HG02588 (cell line): ENCODE results near the gene ARSB.

Experiments used
- ATAC-seq: cut with Tn5 transposase; IDR thresholded peaks from one replicate; pipeline ENCODE4 v1.9.1; 2021; ENCODE audit warnings: mild to moderate bottlenecking, moderate library complexity; ENCODE audit not compliant: unreplicated experiment

The ARSB gene

DNA sequence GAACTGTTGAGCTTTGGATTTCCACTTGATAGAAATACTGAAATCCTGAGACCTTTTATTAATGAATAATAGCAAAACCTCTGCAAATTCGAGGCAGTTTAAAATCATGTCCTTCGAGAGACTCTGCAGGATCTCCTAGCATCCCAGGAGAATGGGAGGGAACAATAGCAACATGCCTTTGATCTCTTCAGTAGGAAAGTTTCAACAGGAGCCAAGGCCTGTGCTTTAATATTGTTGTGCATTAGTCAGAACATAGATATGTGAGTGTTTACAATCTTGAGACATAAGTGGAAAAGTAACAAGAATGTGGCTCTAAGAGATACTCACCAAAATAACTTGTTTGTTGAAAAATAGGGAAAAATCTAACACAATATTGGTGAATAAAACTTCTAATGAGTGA, 253.2 kb downstream of the ARSB start:
- ATAC-seq = no peak

DNA sequence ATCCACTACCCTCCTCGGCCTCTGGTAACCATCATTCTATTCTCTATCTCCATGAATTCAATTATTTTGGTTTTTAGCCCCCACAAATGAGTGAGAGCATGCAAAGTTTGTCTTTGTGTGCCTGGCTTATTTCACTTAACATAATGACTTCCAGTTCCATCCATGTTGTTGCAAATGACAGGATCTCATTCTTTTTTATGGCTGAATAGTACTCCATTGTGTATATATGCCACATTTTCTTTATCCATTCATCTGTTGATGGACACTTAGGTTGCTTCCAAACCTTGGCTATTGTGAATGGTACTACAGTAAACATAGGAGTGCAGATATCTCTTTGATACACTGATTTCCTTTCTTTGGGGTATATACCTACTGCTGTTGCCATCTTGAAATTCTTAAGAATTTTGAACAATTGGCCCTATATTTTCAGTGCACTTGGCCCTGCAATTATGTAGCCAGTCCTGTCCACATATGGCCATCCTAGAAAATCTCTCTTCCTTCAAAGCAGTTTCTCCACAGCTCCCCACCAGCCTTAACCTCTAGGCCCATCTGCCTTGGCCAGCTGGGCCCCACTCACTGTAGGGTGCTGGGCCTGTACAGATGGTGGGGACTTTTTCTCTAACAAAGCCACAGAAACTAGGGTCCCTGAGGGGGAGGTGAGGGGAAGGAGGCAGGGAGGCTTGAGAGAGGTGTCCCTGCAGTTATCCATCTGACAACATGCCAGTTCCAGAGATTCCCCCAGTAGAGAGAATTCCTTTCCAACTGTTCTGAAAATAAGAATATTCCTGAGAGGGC, 254.6 kb downstream of the ARSB start:
- ATAC-seq = no peak

GRCh38 chr5:78727786-78728761, 257.0 kb downstream of the ARSB start:
- ATAC-seq = peak; percentile 84
